HG03432 (cell line): ENCODE data around the gene CBY1.

ENCODE experiments used
- ATAC-seq: cut with Tn5 transposase; IDR thresholded peaks from one replicate; pipeline ENCODE4 v1.9.1; 2021; ENCODE audit warnings: mild to moderate bottlenecking, moderate library complexity; ENCODE audit not compliant: unreplicated experiment

The CBY1 gene

GRCh38 chr22:38700270-38700788, 43.9 kb downstream of the CBY1 start:
- ATAC-seq = peak; percentile 19

- peak; percentile 50 for ATAC-seq
These were observed 44.6 kb downstream of the CBY1 start, which contains the start of gene JOSD1 for GRCh38 chr22:38700789-38701628. Gene JOSD1 (minus strand): TSS chr22:38700943. CDS start chr22:38699987, 956 bp downstream.

GRCh38 chr22:38704654-38705234, 48.3 kb downstream of the CBY1 start:
- no peak for ATAC-seq

GRCh38 chr22:38705235-38706100, 49.0 kb downstream of the CBY1 start, which contains the start of gene GTPBP1:
Gene GTPBP1 (plus strand): TSS chr22:38705944. CDS start chr22:38705956, 12 bp downstream.
- ATAC-seq = peak; percentile 72

- ATAC-seq = peak; percentile 1
These were observed 49.9 kb downstream of the CBY1 start for GRCh38 chr22:38706101-38706900.

- no peak for ATAC-seq
These were observed 50.4 kb downstream of the CBY1 start for GRCh38 chr22:38706901-38707195.

- no peak for ATAC-seq
These were observed 50.9 kb downstream of the CBY1 start for GRCh38 chr22:38707346-38707745.

GRCh38 chr22:38707984-38708383, 51.5 kb downstream of the CBY1 start:
- no peak for ATAC-seq

- ATAC-seq = no peak
These were observed 52.9 kb downstream of the CBY1 start for GRCh38 chr22:38709306-38709705.

GRCh38 chr22:38710351-38710750, 53.9 kb downstream of the CBY1 start:
- ATAC-seq = no peak

GRCh38 chr22:38710866-38711265, 54.4 kb downstream of the CBY1 start:
- no peak for ATAC-seq

- ATAC-seq = no peak
These were observed 56.2 kb downstream of the CBY1 start for GRCh38 chr22:38712486-38713207.

- no peak for ATAC-seq
These were observed 57.5 kb downstream of the CBY1 start for GRCh38 chr22:38713921-38714320.

GRCh38 chr22:38715176-38715764, 58.8 kb downstream of the CBY1 start:
- no peak for ATAC-seq

- no peak for ATAC-seq
These were observed 59.4 kb downstream of the CBY1 start for GRCh38 chr22:38715852-38716251.

- ATAC-seq = no peak
These were observed 59.8 kb downstream of the CBY1 start for GRCh38 chr22:38716271-38716670.

- ATAC-seq = no peak
These were observed 60.4 kb downstream of the CBY1 start for GRCh38 chr22:38716826-38717225.

- ATAC-seq = no peak
These were observed 60.8 kb downstream of the CBY1 start for GRCh38 chr22:38717244-38717643.

GRCh38 chr22:38718414-38718813, 62.0 kb downstream of the CBY1 start:
- no peak for ATAC-seq
